GM12874 (cell line): ENCODE measurements around the gene PSMA3.
A peak's percentile ranks its signal among the peaks of the same experiment; 100 is the strongest.

Experiments used
- TF ChIP-seq, protein P1 (sequence below): IDR thresholded peaks from 2 replicates; pipeline ENCODE4 v1.5.1; 2011; ENCODE audit warnings: low read depth, mild to moderate bottlenecking, control low read depth, low read length, moderate library complexity; ENCODE audit not compliant: insufficient read depth

Gene PSMA3

DNA sequence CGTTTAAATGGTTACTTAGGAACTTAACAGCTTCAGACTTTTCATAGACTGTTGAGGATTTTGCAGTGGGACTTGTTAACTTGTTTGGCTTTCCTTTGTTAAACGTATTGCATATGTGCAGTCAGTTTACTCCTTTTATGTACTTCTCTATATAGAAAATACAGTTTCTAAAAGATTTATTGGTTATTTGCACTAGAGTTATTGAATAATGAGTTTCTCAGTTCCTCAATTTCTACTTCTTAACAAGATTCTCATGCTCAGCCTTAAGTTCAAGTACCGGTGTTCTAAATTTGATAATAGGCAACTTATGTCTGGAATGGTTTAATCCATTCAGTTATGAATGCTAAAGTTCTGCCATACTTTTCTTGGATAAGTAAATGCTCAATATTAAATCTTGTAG, 919 bp downstream of the PSMA3 start:
- TF ChIP-seq, protein P1, sequence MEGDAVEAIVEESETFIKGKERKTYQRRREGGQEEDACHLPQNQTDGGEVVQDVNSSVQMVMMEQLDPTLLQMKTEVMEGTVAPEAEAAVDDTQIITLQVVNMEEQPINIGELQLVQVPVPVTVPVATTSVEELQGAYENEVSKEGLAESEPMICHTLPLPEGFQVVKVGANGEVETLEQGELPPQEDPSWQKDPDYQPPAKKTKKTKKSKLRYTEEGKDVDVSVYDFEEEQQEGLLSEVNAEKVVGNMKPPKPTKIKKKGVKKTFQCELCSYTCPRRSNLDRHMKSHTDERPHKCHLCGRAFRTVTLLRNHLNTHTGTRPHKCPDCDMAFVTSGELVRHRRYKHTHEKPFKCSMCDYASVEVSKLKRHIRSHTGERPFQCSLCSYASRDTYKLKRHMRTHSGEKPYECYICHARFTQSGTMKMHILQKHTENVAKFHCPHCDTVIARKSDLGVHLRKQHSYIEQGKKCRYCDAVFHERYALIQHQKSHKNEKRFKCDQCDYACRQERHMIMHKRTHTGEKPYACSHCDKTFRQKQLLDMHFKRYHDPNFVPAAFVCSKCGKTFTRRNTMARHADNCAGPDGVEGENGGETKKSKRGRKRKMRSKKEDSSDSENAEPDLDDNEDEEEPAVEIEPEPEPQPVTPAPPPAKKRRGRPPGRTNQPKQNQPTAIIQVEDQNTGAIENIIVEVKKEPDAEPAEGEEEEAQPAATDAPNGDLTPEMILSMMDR: no peak

GRCh38 chr14:58249611-58250010, 5.0 kb downstream of the PSMA3 start:
- TF ChIP-seq, protein P1: no peak

- TF ChIP-seq, protein P1: no peak
Measured at GRCh38 chr14:58258156-58258555, 13.5 kb downstream of the PSMA3 start.

DNA sequence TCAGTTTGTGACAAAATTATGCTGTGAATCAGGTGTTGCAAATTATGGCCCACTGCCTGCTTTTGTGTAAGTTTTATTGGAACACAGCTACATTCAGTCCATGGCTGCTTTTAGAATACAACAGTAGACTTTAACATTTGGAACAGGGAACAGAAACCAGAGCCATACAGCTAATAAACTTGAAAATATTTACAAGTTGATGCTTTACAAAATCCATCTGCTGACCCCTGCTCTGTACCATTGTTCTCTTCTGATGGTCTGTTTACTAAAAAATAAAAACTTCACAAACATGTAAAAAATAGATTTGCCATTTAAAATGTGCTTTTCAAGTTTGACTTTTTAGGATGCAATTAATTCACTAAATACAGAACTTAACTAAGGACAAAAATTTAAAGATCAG, 20.8 kb downstream of the PSMA3 start:
- TF ChIP-seq, protein P1: no peak

GRCh38 chr14:58270628-58271027, 26.0 kb downstream of the PSMA3 start:
- TF ChIP-seq, protein P1: no peak

GRCh38 chr14:58272588-58273372, 28.1 kb downstream of the PSMA3 start:
- TF ChIP-seq, protein P1: 0 out of 2 replicates have a peak, but pooled peaks have one; percentile 3

DNA sequence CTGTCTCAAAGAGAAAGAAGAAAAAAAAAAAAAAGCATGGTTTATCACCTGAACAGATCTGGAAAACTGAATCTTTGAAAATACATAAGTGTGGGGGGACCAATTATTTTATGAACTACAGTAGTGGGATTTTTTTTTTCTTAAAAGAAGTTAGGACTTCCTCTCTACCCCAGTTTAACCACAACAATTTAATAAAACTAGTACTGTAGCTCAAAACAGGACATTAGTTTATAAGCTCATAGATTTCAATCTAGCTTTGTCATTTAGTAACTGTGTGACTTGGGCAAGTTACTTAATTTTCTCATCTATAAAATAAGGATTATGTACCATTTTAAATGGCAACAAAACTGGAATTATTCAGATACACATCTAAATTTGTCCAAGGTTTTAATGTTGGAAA, 30.2 kb downstream of the PSMA3 start:
- TF ChIP-seq, protein P1: no peak
